Left lung (tissue), 10 donors: ENCODE results near the gene DTX4. TPM values are rescaled to one million over a fixed set of nuclear protein-coding genes. Genes with fewer than 3 reads are reported as not detected.
A peak's percentile ranks its signal among the peaks of the same experiment; 100 is the strongest.

Experiments
- ATAC-seq: fragments of 200-7000 bp; cut with Tn5 transposase; one replicate; pipeline ENCODE4 v1.9.1; 2020; ENCODE audit warnings: moderate library complexity
- DNase-seq, 4 donors: peaks; one replicate each; pipeline ENCODE4 v3.0.0-alpha.2; 2013 to 2020
- H3K27ac ChIP-seq, 2 donors: fragments of 200-600 bp; sonication (generic) in 1 of 2; one replicate each; pipeline versions ENCODE4 v1.5.0 to v1.8.0; 2020 to 2021
- H3K27me3 ChIP-seq, 2 donors: fragments of 200-600 bp; sonication (generic) in 1 of 2; one replicate each; pipeline versions ENCODE4 v1.5.0 to v1.8.0; 2020 to 2021
- H3K36me3 ChIP-seq, 2 donors: fragments of 200-600 bp; sonication (generic) in 1 of 2; one replicate each; pipeline versions ENCODE4 v1.5.0 to v1.8.0; 2020 to 2021
- H3K4me1 ChIP-seq, 2 donors: fragments of 200-600 bp; one replicate each; pipeline ENCODE4 v1.8.0; 2021
- H3K4me3 ChIP-seq, 2 donors: fragments of 200-600 bp; sonication (generic) in 1 of 2; one replicate each; pipeline versions ENCODE4 v1.5.0 to v1.8.0; 2020 to 2021; ENCODE audit warnings: mild to moderate bottlenecking in 1 of 2
- H3K9me3 ChIP-seq, 2 donors: fragments of 200-600 bp; sonication (generic) in 1 of 2; one replicate each; pipeline versions ENCODE4 v1.5.0 to v1.8.0; 2020 to 2021
- intact Hi-C, 2 donors: fragments of 100-400 bp; cut with DNase I; formaldehyde crosslinking; loops; one replicate each; pipeline versions ENCODE4 v1.11.2 to v1.14.2; 2022
- polyA plus RNA-seq, 6 donors: library from polyadenylated mRNA; unstranded; fragments of 120-200 nt; gene quantifications; one replicate each; pipeline ENCODE4 v1.2.1, GENCODE V29; 2013; ENCODE audit not compliant: insufficient read length in 6 of 6
- total RNA-seq, 2 donors: library from RNA; stranded (reverse); fragmentation: NEBNext Ultra II Directional; extraction: Animal tissue kit (Norgen Biotek cat#: 25700); gene quantifications; one replicate each; pipeline ENCODE4 v1.2.1, GENCODE V29; 2021
- TF ChIP-seq, protein P1 (sequence below), 2 donors: fragments of 200-600 bp; sonication (generic) in 1 of 2; IDR thresholded peaks; one replicate each; pipeline versions ENCODE4 v1.5.0 to v1.8.0; 2021; ENCODE audit warnings: antibody characterized with exemption in 2 of 2
- donor health status: DM: no; HTN: yes; CAD: no.
- donor health status: DM: no; HTN: no; CAD: no.

DTX4 gene
- total and polyA plus RNA-seq, 8 donors, result 33.2 to 74.9 (median 67.2) TPM

DNA sequence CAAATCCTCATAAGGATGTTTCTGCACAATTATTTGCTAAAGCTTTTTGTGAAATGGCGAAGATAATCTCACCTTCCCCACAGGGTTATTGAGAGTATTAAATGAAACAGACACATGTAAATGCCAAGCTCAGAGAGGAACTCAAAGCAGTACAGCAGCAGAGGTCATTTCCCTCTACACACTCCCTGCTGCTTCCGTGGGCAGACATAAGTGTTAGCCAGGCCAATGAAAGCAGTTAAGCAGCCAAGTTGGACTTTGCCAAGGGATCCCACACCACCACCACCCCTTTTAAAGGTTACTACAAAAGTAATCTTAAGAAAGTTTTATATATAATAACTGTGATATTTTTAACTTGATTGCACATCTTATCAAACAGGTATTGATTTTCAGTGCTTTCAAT, 33.3 kb upstream of the DTX4 start:
- H3K9me3 ChIP-seq, result no peaks in the 10 kb centered on the region
- no peak overlapping the region for H3K4me3 ChIP-seq
- intact Hi-C loops, result loop anchor here in 1 of 2 donors (5.0 kb wide), 1 partner anchor 36 kb away; no protein-coding TSS in a partner anchor
- H3K27me3 ChIP-seq, result no peaks in the 10 kb centered on the region
- ATAC-seq (no peak), DNase-seq (no peak)
- peaks cover 0 to 24% of the 10 kb centered on the region in 2 donors for H3K36me3 ChIP-seq
- H3K27ac ChIP-seq, result no peak overlapping the region
- TF ChIP-seq, protein P1, sequence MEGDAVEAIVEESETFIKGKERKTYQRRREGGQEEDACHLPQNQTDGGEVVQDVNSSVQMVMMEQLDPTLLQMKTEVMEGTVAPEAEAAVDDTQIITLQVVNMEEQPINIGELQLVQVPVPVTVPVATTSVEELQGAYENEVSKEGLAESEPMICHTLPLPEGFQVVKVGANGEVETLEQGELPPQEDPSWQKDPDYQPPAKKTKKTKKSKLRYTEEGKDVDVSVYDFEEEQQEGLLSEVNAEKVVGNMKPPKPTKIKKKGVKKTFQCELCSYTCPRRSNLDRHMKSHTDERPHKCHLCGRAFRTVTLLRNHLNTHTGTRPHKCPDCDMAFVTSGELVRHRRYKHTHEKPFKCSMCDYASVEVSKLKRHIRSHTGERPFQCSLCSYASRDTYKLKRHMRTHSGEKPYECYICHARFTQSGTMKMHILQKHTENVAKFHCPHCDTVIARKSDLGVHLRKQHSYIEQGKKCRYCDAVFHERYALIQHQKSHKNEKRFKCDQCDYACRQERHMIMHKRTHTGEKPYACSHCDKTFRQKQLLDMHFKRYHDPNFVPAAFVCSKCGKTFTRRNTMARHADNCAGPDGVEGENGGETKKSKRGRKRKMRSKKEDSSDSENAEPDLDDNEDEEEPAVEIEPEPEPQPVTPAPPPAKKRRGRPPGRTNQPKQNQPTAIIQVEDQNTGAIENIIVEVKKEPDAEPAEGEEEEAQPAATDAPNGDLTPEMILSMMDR (IDR thresholded peaks at IDR 0.05), result no peak
- peaks cover under 1 to 28% of the 10 kb centered on the region in 2 donors for H3K4me1 ChIP-seq

GRCh38 chr11:59141191-59141590, 30.7 kb upstream of the DTX4 start:
- intact Hi-C loops, result no loop called here
- Histone ChIP-seq H3K4me3 (no peak overlapping the region), H3K36me3 (peaks cover 0 to 8% of the 10 kb centered on the region in 2 donors), H3K4me1 (peaks cover 15 to 47% of the 10 kb centered on the region in 2 donors), H3K27me3 (no peaks in the 10 kb centered on the region), H3K9me3 (no peaks in the 10 kb centered on the region), H3K27ac (no peak overlapping the region)
- no peak for DNase-seq
- no peak for ATAC-seq
- TF ChIP-seq, protein P1 (IDR thresholded peaks at IDR 0.05), result no peak

- H3K36me3 ChIP-seq, result peaks cover 0 to 8% of the 10 kb centered on the region in 2 donors
- intact Hi-C loops, result no loop called here
- H3K9me3 ChIP-seq, result no peaks in the 10 kb centered on the region
- H3K4me1 ChIP-seq, result peaks cover 15 to 52% of the 10 kb centered on the region in 2 donors
- H3K27me3 ChIP-seq, result no peaks in the 10 kb centered on the region
- peak overlapping the region; percentile 61 to 78 for H3K4me3 ChIP-seq
- peak overlapping the region; percentile 95 to 96 for H3K27ac ChIP-seq
- TF ChIP-seq, protein P1 (IDR thresholded peaks at IDR 0.05), result no peak
- DNase-seq (peak in 1 of 4 donors; percentile 1), ATAC-seq (no peak)
These were observed 30.1 kb upstream of the DTX4 start for GRCh38 chr11:59141673-59142460.

DNA sequence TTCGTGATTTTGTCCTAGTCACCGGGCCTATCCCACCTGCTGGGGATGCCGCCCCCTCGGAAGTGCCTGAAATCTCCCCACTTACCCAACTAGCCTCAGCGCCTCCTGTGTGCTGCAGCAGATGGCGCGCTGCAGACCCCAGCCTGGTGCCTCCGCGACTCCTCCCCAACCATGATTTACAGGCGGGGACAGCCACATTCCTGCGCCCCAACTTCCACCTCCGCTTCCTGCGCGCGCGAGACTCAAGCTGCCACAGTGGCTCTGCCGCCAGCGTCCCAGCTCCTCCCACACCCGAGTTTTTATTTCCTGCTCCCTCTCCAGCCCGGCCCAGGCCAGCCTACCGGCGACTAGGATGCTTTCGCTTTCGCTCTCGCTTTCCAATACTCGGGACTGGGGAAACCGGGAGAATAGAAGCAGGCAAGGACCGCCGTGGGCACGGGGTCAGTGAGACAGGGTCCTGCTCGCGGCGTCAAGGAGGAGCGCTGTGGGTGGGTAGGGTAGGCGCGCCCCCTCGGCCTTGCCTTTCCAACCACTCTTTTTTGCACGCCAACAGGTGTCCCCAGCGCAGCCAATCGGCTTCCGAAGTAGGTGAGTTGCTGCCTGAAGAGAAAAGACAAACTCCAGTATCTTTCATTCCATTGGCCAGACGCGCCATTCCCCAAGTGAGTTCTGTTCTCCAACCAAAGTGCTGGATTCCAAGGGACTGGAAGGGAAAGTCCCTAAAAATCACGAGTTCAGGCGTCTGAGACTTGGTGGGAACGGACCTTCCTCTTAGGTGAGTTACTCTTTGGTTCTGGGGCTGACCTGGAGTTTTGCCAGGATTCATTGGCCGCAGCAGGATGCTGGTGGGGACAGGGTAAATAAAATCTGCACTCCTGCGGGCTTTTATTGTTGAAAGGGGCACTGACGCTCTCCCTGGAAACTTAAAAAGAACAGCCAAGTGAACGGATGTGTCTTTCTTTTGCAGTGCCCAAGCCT, 29.1 kb upstream of the DTX4 start, which contains the start of gene FAM111A:
Gene FAM111A, plus strand, starts transcription at position 327 of the 978 bp plus-strand sequence. CDS start 6,017 bp downstream, outside the sequence.
- peak; percentile 86 to 98 (median 92) for DNase-seq
- peak within 1 kb of the TSS; percentile 95 to 96 for H3K27ac ChIP-seq
- peaks cover 0 to 7% of the 10 kb centered on the region in 2 donors for H3K36me3 ChIP-seq
- TF ChIP-seq, protein P1 (IDR thresholded peaks at IDR 0.05), result peak in 1 of 2 donors; percentile 23
- peaks cover 15 to 56% of the 10 kb centered on the region in 2 donors for H3K4me1 ChIP-seq
- no peaks in the 10 kb centered on the region for H3K27me3 ChIP-seq
- peak; percentile 93 for ATAC-seq
- H3K9me3 ChIP-seq, result no peaks in the 10 kb centered on the region
- intact Hi-C loops, result no loop called here
- H3K4me3 ChIP-seq, result peak within 1 kb of the TSS; percentile 61 to 78
